HG03135 (cell line): Measurements from ENCODE around the gene TNS4.

Experiments
- ATAC-seq: cut with Tn5 transposase; IDR thresholded peaks from one replicate; pipeline ENCODE4 v1.9.1; 2021; ENCODE audit warnings: mild to moderate bottlenecking, moderate library complexity; ENCODE audit not compliant: unreplicated experiment

The TNS4 gene

DNA sequence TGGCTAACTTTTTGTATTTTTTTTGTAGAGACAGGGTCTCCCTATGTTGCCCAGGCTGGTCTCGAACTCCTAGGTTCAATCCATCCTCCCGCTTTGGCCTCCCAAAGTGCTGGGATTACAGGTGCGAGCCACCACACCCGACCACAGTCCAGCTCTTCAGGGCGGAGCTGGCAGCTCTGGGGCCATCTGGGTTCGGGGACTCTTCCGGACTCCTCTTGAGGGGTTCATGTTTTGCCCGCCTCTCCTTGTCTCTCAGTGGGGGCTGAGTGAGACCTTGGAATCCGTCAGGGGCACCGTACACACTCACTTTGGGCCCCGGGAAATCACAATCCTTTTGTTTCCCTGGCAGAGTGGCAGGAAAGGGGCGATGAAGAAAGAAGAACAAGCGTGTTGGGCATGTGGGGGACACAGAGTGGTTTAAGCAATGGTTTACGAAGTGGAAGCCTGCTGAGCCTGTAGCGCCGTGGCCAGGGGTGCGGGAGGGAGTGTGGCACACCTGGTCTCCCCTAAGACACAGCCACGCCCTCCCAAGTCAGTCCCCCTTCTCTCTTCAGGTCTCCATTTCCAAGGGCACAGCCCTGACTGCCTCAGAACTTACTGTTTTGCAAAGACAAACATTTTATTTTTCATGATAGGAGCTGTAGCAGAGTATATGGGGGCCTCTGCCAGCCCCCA, 26.1 kb downstream of the TNS4 start:
- ATAC-seq = no peak

DNA sequence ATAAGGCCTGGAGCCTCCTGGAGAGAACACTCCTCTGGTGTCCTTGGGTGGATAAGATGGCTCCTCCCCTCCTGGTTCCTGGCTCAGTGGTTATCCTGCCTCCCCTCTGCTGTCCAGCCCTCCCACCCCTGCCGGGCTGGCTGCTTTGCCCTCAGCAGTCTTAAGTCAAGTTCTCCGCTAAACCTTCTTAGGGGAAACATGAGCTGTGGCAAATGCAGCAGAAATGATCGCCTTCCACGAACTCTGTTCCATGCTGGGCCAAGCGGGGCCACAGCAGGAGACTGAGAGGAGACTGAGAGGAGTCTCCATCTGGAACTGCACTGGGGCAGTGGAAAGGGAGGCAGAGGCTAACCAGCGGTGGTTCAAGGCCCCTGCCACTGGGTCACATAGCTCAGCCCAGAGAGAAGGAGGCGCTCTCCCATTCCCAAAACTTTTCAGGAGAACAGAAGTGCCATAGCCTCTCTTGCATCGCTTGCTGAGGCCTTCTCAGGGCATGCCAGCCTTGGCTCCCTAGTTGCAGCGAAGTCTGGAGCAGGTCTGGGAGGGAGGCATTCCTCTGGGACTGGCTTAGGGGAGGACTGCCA, 26.9 kb downstream of the TNS4 start:
- no peak for ATAC-seq

DNA sequence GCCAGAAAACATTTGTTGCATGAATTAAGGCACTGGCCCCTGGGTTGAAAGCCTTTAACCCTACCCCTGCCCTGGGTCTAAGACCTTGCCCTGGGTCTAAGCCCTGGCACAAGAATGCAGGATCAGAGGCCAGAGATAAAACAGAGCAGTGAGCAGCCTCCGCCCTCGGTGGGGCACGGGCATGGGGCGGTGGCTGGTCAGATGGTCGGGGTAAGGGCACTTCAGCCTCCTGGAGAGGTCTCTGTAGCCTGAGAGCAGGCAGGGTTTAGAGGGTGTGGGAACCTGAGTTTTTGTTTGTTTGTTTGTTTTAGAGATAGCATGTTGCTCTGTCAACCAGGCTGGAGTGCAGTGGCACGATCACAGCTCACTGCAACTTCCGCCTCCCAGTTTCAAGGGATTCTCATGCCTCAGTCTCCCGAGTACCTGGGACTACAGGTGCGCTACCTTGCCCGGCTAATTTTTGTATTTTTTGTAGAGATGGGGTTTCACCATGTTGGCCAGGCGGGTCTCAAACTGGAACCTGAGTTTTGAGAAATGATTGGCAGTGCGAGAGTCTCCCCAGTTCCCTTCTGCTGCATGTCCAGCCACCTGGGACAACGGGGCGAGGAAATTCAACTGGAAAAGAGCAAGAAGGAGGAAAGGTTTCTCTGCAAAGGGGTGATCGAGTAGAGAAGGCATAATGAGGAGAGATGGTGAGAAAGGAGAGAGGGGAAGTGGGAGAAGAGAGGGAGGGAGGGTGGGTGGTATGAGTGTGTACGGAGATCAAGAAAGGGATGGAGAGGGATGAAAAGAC, 27.7 kb downstream of the TNS4 start:
- ATAC-seq = no peak

DNA sequence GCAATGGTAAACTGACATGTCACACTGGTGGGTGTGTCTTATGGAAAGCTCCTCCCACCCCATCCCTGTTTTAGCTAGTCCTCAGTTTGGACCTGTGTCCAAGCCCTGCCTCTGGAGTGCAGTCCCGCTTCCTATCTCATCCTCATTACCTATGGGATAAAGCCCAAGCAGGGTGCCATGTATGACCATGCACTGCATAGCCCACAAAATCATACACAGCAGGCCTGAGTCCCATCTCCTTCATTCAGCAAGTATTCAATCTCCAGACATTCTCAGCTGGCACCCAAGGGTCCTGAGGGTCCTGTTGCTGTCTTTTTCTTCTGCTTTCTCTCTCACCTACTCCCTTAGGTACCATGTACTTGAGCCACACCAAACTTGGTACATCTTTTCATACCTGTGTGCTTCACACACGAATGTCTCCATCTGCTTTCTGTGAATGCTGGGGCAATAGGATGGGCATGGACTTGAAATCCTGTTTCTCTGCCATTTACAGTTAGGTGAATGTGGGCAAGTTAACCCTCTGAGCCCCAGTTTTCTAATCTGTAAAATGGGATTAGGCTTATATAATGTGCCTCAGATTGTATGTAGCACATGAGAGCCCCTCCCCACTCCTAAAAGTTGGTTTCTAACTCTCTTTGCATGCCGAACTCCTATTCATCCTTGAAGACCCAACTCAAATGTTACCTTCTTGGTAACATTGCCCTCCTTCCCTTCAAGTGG, 28.5 kb downstream of the TNS4 start:
- ATAC-seq = no peak

DNA sequence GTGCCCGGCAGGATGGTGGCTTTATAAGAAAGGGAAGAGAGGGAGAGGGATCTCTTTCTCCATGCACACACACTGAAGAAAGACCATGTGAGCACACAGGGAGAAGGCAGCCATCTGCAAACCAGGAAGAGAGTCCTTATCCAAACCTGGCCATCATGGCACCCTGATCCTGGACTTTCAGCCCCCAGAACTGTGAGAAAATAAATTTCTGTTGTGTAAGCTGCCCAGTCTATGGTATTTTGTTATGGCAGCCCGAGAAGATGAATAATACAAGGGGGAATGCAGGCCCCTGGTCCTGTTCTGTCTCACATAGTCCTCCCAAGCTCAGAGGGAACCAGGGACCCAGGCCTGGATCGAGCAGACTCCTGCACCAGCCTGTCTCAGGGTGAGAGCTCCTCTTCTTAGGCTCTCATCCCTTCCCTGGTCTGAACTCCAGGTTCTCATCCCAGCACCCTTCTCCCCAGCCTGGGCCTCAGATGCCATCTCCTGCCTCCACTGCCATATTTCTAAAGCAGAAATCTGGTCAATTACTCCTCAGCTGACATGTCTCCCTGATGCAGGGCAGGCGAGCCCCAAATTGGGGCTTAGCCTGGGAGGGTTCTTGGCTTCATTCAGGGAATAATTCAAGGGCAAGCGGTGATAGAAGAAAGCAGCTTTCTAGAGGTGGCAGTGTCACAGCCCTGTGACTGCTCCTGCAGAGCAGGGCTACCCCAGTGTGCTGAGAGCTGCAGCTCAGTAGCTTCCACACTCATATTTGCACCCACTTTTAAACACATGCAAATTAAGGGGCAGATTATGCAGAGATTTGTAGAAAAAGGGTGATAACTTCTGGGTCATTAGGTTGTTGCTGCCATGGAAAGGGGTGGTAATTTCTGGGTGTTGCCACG, 29.3 kb downstream of the TNS4 start:
- no peak for ATAC-seq

DNA sequence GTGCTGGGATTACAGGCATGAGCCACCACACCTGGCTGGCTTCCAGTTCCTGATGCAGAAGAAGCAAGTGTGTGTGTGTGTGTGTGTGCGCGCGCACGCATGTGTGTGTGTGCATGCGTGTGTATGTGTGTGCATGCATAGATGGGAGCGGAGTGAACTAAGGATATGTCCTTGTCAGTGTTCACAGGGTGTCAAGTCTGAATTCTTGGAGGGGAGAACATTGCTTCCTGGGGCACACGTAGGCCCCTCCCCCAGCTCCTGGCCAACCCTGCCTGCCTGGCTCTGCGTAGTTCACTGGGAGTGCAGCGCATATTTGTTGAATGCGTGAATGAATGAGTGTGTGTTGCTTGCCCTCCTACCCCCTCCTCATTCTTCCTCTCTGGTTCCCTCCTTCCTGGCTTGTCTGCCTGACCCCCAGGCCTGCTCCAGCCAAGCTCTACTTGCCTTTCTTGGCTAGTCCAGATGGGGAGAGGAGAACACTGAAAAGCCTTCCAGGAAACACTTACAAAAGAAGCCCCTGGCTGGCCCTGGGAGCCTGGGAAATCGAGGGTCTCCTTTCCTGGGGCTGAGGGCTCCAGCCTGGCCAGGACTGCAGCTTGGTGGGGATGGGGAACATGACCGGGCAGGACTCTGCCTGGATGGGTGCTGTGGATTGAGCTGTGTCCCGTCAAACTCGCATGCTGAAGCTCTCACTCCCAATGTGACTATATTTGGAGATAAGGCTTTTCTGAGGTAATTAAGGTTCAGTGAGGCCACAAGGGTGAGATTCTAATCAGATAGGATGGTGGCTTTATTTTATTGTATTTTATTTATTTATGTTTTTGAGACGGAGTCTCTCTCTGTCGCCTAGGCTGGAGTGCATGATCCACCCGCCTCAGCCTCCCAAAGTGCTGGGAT, 30.2 kb downstream of the TNS4 start:
- ATAC-seq = no peak

DNA sequence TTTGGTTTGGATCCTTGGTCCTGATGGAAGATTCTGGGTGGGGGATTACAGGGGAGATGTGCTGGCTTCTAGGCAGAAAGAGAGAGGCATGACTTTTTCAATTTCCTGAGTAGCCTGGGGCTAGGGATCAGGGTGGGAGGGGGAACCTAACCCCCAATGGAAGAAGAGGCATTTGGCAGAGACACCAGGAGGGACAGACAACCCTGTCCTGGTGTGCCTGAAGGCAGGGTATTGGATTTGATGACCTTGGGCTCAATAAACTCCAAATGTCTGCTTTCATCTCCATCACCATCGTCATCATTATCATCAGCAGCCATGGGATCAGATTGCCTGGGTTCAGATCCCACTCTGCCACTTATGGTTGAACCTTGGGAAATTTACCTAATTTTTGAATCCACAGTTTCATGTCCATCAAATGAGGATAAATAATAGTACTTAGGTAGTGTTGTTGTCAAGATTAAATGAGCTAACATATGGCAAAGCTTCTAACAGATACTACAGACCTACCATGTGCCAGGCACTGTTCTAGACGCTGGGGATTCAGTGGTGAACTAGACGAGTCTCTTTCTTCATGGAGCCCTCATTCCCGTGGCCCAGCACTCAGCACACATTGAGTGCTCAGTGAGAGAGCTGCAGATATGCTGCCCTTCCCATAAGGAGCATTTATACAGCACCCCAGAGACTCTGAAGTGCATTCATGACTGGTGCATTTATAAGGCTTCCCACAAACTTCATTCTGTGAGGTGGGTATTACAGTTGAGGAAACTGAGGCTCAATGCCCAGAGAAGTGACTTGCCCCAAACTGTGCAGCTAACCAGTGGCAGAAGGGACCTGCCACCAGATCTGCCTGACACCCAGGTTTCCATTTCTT, 31.4 kb downstream of the TNS4 start:
- ATAC-seq = no peak

DNA sequence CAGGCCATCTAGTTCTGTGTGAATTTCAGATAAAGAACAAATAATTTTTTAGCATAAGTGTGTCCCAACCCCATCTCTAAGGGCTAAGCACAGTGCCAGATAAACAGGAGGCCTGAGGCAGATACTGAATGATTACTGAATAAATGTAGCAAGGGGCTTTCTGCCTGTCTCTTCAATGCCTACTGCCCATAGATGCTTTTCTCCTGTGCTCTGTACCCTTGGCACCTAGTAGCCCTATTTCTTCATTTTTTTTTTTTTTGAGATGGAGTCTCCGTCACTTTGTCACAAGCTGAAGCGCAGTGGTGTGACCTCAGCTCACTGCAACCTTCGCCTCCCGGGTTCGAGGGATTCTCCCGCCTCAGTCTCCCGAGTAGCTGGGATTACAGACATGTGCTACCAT, 32.9 kb downstream of the TNS4 start:
- no peak for ATAC-seq

DNA sequence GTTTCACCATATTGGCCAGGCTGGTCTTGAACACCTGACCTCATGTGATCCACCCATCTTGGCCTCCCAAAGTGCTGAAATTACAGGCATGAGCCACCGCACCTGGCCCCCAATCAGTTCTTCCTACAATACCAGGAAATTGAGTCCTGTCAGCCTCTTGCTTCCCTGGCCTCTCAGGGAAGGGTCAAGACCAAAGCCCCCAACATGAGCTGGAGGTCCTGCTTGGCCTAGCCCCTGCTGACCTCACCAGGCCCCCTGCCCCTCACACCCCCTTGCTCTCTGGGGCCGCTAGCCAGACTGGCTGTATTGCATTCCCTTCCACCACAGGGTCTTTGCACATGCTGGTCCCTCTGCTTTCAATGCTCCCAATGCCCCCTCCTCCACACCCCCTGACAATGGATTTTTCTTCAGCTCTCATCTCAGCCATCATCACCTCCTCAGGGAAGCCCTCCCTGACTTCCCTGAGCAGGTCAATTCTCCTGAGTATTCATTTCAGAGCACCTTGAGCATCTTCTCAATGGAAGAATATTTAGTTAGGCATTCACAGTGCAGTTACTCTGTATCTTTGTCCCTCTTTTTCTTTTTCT, 34.0 kb downstream of the TNS4 start:
- no peak for ATAC-seq

DNA sequence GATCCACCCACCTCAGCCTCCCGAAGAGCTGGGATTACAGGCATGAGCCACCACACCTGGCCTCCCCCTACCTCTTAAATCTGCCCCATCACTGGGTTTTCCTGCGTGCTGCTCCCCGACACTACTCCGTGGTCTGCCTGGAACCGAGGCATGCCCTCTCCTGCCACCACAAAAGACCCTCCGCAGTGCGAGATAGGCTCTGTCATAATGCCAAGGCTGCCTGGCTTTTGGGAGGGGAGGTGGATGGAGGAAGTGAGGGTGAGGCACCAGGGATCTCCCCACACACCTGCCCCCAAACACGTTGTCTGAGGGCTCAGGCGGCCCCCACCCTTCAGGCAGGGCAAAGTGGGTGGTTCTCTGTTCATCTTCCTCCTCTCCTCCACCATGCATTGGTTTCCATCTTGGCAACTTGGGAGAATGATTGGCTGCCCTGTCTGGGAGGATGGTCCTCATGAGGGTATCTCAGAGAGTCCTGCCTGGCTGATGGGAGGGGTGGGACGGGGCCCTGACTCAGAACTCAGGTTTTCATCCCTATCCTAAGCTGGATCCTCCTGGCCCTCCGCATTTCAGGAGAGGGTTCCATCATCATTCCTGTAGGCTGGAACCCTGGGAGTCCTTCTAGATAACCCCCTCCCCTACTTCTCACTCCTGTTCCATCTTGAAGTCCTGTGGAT, 35.0 kb downstream of the TNS4 start:
- no peak for ATAC-seq

DNA sequence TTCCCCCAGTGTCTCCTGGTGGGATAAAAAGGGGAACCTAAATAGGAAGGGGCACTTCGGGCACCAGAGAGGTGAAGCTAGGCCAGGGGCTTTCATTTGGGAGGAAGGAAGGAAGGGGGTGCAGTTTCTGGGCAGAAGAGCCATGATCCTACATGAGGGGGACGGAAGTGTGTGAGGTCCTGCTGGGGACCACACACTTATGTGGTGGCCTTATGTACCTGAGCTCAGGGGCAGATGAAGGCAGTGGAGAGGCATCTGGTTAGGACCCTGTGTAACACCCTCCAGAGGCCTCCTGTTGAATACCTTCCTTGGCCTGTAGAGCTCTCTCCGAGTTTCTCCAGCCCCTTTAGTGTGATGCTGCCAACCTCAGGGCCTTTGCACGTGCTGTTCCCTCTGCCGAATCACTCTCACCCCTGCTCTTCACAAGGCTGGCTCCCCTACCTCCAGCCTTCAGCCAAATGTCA, 37.0 kb downstream of the TNS4 start:
- ATAC-seq = no peak

DNA sequence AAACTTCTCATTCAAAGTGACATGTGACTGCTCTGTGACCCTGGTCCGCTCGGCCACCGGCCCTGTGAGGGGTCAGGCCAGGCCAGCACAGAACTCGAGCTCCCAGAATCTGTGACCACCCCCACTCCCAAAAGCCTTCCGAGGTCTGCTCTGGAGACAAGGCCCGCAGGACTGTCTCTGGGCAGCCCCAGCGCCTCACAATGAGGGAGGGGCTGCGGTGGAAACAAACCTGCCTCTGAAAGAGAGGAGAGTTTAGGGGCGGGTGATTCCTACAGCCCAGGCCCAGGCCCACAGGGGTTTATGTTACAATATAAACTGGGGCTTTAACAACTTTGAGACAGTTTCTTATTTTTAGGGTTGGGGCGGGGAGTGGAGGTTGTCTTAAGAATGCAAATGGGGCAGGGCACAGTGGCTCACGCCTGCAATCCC, 38.3 kb downstream of the TNS4 start:
- no peak for ATAC-seq

DNA sequence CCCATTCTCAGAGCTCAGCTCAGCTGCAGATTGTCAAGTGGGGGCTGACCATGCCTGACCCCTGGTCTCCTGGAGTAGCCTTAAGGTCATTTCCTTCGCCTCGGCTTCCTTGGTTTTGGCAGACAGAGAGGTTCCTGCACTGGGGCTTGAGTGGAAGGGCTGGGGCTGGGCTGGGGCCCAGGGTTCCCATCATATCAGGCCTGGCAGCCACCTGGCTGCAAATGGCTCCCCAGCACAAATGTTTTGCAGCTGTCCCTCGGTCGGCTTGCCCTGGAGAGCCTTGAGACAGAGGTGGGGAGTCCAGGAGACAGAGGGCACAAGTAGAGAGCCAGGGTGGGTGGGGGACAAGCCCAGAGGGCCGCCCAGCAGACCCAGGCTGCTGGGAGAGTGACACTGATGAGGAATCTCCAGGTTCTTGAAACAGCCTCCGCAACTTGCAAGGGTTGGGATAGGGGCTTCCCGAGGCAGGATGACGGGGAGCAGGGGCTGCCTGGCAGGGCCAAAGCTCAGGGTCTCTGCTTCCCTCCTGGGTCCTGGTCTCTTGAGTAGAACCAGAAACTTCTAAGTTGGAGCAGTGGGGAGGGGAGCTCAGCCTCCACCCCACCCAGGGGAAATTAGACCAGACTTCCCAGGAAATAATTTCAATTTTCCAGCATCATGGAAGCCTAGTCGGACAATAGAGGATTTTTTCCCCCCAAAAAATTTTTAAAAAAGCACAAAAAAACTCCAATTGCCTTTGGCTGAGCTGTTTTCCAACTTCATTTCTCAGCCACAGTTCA, 38.9 kb downstream of the TNS4 start:
- no peak for ATAC-seq

DNA sequence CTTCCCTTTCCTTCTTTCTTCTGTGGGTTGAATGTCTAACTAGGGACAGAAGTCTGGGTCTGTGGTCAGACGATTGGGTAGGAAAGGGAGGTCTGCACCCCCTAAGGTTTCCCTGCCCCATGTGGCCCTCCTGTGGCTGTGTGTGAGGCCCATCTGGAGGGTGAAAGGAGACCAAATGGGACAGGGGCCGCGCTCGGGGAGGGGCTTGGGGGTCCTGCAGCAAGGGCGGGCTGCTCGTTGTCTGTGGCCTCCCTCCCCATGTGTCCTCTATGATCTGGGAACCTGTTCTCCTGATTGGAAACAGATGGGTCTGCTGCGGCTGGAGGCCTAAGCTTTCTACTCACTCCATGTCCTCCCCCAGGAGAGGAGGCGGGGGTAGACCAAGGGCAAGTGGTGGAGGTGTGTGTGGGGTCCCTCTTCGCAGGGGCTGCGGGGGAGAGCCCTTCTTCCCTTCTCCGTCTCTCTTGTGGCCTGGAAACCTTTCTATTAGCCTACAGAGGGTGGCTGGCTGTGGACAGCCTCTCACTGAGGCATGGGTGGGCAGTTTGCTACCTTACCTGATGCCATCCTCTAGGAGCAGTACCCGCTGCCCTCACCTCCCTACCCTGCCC, 39.6 kb downstream of the TNS4 start:
- ATAC-seq = no peak

DNA sequence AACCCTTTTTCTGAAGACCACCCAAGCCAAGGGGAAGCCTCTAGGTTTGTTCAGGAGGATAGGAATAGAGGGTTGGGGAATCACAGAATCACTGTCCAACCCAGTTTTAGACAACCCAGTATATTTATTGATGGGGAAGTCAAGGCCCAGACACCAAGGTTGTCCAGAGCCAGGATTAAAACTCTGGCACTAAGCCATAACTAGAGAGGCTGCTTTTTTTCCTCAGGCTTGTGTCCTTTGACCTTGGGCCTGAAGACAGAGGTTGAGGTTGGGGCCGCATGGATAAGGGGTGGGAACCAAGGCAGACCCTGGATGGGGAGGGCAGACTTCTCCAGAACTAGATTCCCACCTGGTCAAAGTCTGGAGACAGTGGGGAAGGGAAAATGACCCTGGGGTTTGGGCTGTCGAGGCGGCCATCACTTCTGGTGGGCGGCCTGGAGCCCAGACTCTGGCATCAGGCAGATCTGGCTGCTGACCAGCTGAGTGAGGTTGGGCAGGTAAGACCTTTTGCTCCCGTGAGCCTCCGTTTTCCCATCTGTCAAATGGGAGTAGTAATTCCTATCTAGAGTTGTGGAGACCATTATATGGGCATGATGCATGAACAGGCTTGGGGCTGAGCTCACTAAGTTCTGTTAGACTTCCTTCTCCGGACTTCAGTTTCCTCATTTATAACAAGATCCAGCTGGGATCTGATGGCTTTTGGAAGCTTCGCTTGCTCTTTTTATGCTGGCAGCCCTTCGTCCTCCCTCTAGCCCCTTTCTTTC, 40.3 kb downstream of the TNS4 start:
- no peak for ATAC-seq

DNA sequence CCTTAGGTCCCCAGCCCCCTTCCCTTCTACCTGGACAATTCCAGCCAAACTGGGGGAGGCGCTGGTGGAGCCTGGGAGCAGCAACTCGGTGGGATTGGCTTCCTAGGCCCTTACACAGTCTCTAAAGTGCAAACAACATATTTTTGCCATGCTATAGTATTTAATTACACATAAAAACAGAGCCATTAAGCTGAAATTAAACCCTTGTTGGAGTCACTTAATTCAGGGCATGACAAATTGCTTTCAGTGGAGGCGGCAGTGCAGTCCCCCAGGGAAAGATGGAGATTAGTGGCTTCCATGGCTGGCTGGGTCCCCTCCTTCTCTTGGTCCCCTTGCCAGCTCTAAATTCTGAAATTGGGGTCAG, 40.8 kb downstream of the TNS4 start:
- no peak for ATAC-seq
